HG03097 (cell line): ENCODE data around the gene C6orf120.
"Not testable (repeated sequence)": the region's sequence is repeated elsewhere in the genome, so short reads cannot be mapped to it uniquely, and the experiment has no call there.

Experiments
- ATAC-seq: cut with Tn5 transposase; IDR thresholded peaks from one replicate; pipeline ENCODE4 v1.9.1; 2021; ENCODE audit not compliant: unreplicated experiment, low FRiP score

The C6orf120 gene

GRCh38 chr6:169677096-169677495 lies 24.8 kb upstream of the C6orf120 start:
- no peak for ATAC-seq

DNA sequence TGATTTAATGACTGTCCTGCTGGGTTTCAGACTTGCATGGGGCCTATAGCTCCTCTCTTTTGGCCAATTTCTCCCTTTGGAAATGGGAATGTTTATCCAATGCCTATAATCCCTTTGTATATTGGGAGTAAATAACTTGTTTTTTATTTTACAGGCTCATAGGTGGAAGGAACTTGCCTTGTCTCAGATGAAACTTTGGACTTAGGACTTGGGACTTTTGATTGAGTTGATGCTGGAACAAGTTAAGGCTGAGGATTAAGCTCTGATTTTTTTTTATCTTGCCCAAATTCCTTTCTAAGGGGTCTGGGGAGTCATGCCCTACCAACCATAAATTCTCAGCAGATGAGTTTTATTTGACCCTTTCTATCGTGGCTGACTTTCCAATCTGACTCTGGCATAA lies 23.6 kb upstream of the C6orf120 start:
- no peak for ATAC-seq

GRCh38 chr6:169684056-169684455 lies 17.9 kb upstream of the C6orf120 start:
- no peak for ATAC-seq

GRCh38 chr6:169685860-169686259 lies 16.1 kb upstream of the C6orf120 start:
- no peak for ATAC-seq

GRCh38 chr6:169689287-169689686 lies 12.6 kb upstream of the C6orf120 start:
- ATAC-seq: no peak

DNA sequence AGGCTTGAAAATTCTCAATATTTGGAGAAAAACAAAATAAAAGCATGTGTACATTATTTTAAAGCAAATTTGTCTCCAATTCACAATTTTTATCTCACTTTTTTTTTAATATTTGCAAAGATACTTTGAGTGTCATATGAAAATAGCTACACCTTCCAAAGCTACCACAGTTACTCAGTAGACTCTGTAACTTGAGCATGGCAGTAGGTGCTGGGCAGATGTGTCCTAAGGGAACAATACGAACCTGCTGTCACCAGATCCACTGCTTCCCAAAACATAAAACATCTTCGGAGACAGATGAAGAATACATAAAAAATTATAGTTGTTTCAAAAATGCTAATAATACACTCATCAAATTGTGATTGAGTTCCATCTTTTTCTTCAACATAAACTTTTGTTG lies 10.7 kb upstream of the C6orf120 start:
- no peak for ATAC-seq

GRCh38 chr6:169692516-169692915 lies 9.4 kb upstream of the C6orf120 start:
- ATAC-seq: no peak

- ATAC-seq: no peak
Measured at GRCh38 chr6:169695131-169695530, 6.8 kb upstream of the C6orf120 start.

DNA sequence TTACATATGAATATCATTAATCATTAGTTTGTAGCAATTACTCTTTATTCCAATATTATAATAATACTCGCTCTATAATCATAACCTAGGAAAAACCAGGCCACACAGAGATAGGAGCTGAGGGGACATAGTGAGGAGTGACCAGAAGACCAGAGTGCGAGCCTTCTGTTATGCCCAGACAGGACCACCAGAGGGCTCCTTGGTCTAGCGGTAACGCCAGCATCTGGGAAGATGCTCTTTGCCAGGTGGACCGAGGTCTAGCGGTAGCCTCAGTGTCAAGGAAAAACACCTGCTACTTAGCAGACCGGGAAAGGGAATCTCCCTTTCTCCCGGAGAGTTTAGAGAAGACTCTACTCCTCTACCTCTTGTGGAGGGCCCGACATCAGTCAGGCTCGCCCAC lies 4.8 kb upstream of the C6orf120 start:
- ATAC-seq: not testable (repeated sequence)

DNA sequence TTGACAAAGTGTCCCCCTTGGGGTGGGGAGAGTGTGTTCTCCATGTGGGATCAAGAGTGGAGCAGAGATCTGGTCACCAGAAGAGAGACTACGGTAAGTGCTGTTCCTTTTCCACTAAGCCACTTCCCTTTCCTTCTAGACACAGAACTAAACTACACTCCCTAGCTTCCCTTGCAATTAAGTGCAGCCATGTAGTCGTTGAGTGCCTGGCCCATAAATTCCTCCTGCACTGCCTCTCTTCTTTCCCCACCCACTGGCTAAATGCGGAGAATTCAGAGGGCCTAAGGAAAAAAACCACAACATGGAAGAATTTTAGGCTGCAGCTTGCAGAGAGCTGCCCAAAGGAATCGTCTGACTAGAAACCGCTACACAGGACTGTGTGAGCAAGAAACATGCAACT lies 1.6 kb upstream of the C6orf120 start:
- ATAC-seq: no peak

DNA sequence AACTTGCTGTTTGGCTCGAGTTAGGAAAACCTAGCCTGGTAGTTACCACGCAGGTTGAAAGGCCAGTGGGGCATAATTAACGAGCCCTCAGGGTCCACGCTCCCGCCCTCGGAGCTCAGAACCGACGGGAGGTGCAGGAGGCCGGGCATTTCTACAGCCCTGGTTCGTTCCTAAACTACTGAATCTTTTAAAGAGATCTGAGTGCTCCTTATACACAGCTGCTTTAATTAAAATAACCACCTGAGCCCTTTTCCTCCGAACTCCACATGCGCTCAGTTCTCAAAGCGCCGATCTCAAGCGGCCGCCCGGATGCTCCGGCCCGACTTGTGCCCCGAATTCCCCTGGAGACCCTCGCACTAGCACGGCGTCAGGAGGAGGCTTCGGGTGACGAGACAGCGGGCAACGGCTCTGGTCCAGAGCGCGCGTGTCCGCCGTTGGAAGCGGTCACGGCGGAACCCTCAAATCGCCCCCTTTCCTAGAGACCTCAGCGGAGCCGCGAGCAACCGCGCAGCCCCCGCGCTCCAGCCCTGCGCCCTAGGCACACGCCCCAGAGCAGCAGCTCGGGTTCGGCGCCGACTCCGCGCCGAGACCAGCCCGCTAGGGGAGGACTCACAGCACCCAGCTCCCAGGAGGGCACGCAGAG lies 494 bp upstream of the C6orf120 start:
- ATAC-seq: peak; percentile 16

GRCh38 chr6:169702840-169703246 lies 917 bp downstream of the C6orf120 start:
- ATAC-seq: no peak

DNA sequence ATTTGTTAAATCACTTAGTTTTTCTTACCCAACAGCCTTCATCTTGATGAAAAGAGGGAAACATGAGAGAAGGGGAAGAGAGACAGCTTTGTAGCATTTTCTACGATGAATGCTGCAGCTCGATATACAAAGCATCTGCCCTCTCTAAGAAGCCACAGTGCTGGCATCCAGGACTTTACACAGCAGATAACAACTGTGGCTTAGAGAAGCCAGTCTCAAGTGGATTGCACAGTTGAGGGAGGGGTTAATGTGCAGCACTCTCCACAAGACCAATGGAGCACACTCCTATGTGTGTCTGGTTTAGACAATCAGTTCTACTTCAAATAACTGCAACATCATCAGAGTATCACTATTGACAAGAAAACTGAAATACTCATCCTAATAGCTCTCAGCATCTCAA lies 5.8 kb downstream of the C6orf120 start:
- ATAC-seq: no peak

DNA sequence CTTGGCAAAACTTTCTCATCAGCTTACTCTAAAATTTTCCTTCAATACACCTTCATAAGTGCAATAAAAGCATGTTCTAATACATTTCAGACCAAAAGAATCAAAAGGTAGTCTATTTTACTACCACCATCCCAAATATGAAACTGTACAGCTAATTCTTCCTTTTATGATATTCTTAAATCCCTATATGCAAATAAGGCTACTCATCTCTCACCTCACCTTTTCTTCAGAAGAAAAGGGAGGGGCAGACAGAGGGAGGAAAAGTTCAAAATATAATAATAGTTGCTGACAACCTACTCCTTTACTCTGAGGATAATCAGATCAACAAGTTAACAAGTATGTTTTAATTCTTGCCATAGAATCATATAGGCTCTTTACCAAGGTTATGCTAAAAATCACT lies 7.4 kb downstream of the C6orf120 start:
- no peak for ATAC-seq

DNA sequence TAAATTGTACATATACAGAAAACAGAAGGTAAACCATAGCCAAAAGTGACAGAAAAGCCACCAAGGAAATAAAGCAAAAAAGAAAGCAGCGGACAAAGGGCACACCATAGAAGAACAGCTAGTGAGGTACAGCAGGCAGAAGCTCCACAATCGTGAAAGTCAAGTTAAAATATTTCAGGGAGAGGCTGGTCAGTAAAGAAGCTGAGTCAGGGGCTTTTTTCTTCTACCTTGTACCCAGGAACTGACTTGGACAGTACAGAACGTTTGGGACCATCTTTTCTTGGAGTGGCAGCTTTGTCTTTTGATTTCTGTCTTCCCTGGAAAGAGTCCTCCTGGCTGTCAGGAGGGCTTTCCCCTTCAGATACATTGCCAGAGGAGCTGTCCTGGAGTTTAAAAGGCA lies 8.1 kb downstream of the C6orf120 start:
- no peak for ATAC-seq

- no peak for ATAC-seq
Measured at GRCh38 chr6:169714178-169714577, 12.3 kb downstream of the C6orf120 start.

DNA sequence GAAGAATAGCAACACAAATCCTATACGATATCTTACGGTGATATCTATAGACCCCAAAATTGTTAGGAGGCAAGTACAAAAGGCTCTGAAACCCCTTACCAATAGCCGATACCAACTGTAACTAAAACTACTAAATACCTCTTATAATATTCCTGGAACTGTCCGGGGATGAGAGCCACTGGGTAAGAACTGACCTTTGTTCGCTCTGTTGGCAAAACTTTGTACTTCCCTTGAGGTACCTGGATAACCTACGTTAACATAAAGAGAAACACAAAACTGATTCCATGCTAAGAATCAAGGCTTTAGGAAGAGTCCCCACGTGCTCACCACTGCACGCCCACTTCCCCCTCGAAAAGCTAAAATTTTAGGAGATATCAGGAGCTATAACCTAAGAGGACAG lies 12.7 kb downstream of the C6orf120 start:
- ATAC-seq: no peak

- ATAC-seq: no peak
Measured at GRCh38 chr6:169719117-169719516, 17.2 kb downstream of the C6orf120 start.

DNA sequence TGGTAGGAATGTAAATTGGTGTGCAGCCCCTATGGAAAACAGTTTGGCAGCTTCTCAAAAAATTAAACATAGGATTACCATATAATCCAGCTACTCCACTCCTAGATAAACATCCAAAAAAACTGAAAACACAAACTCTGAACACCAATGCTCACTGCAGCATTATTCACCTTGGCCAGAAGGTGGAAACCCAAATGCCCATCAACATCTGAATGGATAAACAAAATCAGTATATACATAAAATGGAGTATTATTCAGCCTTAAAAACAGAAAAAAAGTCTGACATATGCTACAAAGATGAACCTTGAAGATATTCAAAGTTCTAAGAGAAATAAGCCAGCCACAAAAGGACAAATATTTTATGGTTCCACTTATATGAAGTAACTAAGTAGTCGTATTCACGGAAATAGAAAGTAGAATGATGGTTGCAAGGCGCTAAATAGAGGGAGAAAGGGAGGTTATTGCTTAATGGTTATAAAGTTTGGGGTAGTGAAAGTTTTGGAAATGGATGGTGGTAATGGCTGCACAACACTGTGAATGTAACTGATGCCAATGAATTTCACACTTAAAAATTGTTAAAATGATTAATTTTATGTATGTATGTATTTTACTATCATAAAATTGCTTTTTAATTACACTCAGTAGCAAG lies 18.4 kb downstream of the C6orf120 start:
- ATAC-seq: no peak

GRCh38 chr6:169722362-169723199 lies 20.7 kb downstream of the C6orf120 start:
- ATAC-seq: no peak

GRCh38 chr6:169723200-169723909 lies 21.4 kb downstream of the C6orf120 start:
- peak; percentile 28 for ATAC-seq
